K562 (cell line): ENCODE results near the gene M6PR. TPM values are rescaled to one million over a fixed set of nuclear protein-coding genes. Genes with fewer than 3 reads are reported as not detected.
"Not testable (repeated sequence)": the region's sequence is repeated elsewhere in the genome, so short reads cannot be mapped to it uniquely, and the experiment has no call there.

Experiments used
- ATAC-seq: fragments of 200-7000 bp; cut with Tn5 transposase; 3 replicates; pipeline ENCODE4 v1.9.1; 2020; ENCODE audit warnings: moderate library complexity
- BruUV-seq: library from RNA; stranded (reverse); fragments of 400-500 nt; replicated peaks from 2 replicates; lab custom pipeline; 2021; lab: Mats Ljungman, UMichigan
- CTCF ChIA-PET: fragments of 300-600 bp; formaldehyde crosslinking; extraction: SDS; loops from one replicate; lab custom pipeline; 2021; ENCODE audit warnings: low intra/inter-chr PET ratio; lab: Yijun Ruan, JAX
- POLR2A ChIA-PET: fragments of 300-600, 350-650 bp; sonication (Branson Sonifier 250); formaldehyde crosslinking; extraction: SDS; loops from one replicate; lab custom pipeline; 2021; ENCODE audit warnings: antibody characterized with exemption, inconsistent platforms; lab: Yijun Ruan, JAX
- DNase-seq, 4 experiments: peaks; one replicate each; pipeline versions ENCODE4 v3.0.0 to v3.0.0-alpha.2; 2011 to 2018; ENCODE audit warnings: low spot score in 3 of 4, mixed read lengths in 3 of 4; ENCODE audit errors: extremely low read depth in 1 of 4
- FAIRE-seq: peaks from 2 replicates; lab custom pipeline; 2011; peaks lifted over from hg19 to GRCh38; lab: Jason Lieb, UNC
- H2AFZ ChIP-seq: 2 replicates; pipeline ENCODE4 v1.6.0; 2011; ENCODE audit warnings: low read depth, low read length, control low read depth, inconsistent platforms
- H3K27ac ChIP-seq: fragments of 200-600 bp; 3 replicates; pipeline ENCODE4 v1.8.0; 2011; ENCODE audit warnings: low read depth, mild to moderate bottlenecking, control low read depth, inconsistent platforms, low read length, moderate library complexity, mixed read lengths; ENCODE audit errors: extremely low read depth
- H3K27me3 ChIP-seq, 2 experiments: fragments of 300-600 bp in 1 of 2; 2 replicates in 1 of 2; 3 replicates in 1 of 2; pipeline versions ENCODE4 v1.6.0 to v1.8.0; 2011; ENCODE audit warnings: inconsistent platforms in 2 of 2, low read length in 2 of 2, mild to moderate bottlenecking in 1 of 2, mixed read lengths in 1 of 2, moderate library complexity in 1 of 2; ENCODE audit not compliant: control insufficient read depth in 2 of 2, insufficient read depth in 2 of 2
- H3K36me3 ChIP-seq: fragments of 300-600 bp; 3 replicates; pipeline ENCODE4 v1.8.0; 2011; ENCODE audit warnings: mild to moderate bottlenecking, low read length, inconsistent platforms; ENCODE audit not compliant: control insufficient read depth, insufficient read depth
- H3K4me1 ChIP-seq, 2 experiments: fragments of 200-600 bp in 1 of 2; replicated peaks in 1 of 2; 2 replicates in 1 of 2; 3 replicates in 1 of 2; pipeline versions ENCODE4 v1.5.1 to v1.8.0; 2011; ENCODE audit warnings: inconsistent platforms in 2 of 2, low read length in 2 of 2, mild to moderate bottlenecking in 1 of 2, mixed read lengths in 1 of 2, moderate library complexity in 1 of 2; ENCODE audit not compliant: control insufficient read depth in 2 of 2, insufficient read depth in 2 of 2
- H3K4me2 ChIP-seq: 2 replicates; pipeline ENCODE4 v1.6.1; 2011; ENCODE audit warnings: low read length, control low read depth, inconsistent platforms, mixed read lengths; ENCODE audit not compliant: insufficient read depth
- H3K4me3 ChIP-seq: fragments of 200-600 bp; sonication (generic), shearing (Covaris generic); 2 replicates; pipeline ENCODE4 v1.5.1; 2016; ENCODE audit warnings: control low read depth, inconsistent platforms
- H3K79me2 ChIP-seq: fragments of 200-600 bp; 3 replicates; pipeline ENCODE4 v1.8.0; 2011; ENCODE audit warnings: low read length, inconsistent platforms; ENCODE audit not compliant: control insufficient read depth, insufficient read depth
- H3K9ac ChIP-seq, 2 experiments: 2 replicates each; pipeline versions ENCODE4 v1.6.0 to v1.6.1; 2011; ENCODE audit warnings: low read depth in 2 of 2, low read length in 2 of 2, control low read depth in 1 of 2, inconsistent platforms in 1 of 2, mild to moderate bottlenecking in 1 of 2, mixed read lengths in 1 of 2; ENCODE audit not compliant: insufficient read depth in 1 of 2
- H3K9me1 ChIP-seq: one replicate; pipeline ENCODE4 v1.6.0; 2011; ENCODE audit warnings: inconsistent platforms, mild to moderate bottlenecking, low read length, moderate library complexity; ENCODE audit not compliant: control insufficient read depth, insufficient read depth
- H3K9me3 ChIP-seq: replicated peaks from 2 replicates; pipeline ENCODE4 v1.5.1; 2011; ENCODE audit warnings: low read depth, low read length, inconsistent platforms; ENCODE audit not compliant: control insufficient read depth, insufficient read depth
- H4K20me1 ChIP-seq: replicated peaks from 2 replicates; pipeline ENCODE4 v1.6.1; 2011; ENCODE audit warnings: low read length, inconsistent platforms, mixed read lengths; ENCODE audit not compliant: control insufficient read depth, insufficient read depth
- ARID1B ChIP-seq: fragments of 450-650 bp; IDR thresholded peaks from 2 replicates; pipeline ENCODE4 v1.6.1; 2016; ENCODE audit warnings: antibody characterized with exemption, mild to moderate bottlenecking, inconsistent platforms
- CBFA2T2 ChIP-seq: fragments of 450-650 bp; conservative IDR thresholded peaks from 2 replicates; pipeline ENCODE4 v1.6.1; 2017; ENCODE audit warnings: mild to moderate bottlenecking
- CBFA2T3 ChIP-seq: fragments of 450-650 bp; IDR thresholded peaks from 2 replicates; pipeline ENCODE4 v1.6.1; 2017
- CCNT2 ChIP-seq: IDR thresholded peaks from 2 replicates; pipeline ENCODE4 v1.6.1; 2011; ENCODE audit warnings: borderline replicate concordance, low read depth, mild to moderate bottlenecking, moderate library complexity, mixed read lengths, low read length; ENCODE audit not compliant: insufficient read length; ENCODE audit errors: extremely low read depth
- DPF2 ChIP-seq: fragments of 450-650 bp; IDR thresholded peaks from 2 replicates; pipeline ENCODE4 v1.6.1; 2016
- MEIS2 ChIP-seq: fragments of 450-650 bp; IDR thresholded peaks from 2 replicates; pipeline ENCODE4 v1.6.1; 2014; ENCODE audit warnings: mild to moderate bottlenecking; ENCODE audit not compliant: partially characterized antibody
- MTA2 ChIP-seq: fragments of 450-650 bp; IDR thresholded peaks from 2 replicates; pipeline ENCODE4 v1.6.1; 2016; ENCODE audit warnings: low read depth
- SMARCA4 ChIP-seq: fragments of 450-650 bp; IDR thresholded peaks from 2 replicates; pipeline ENCODE4 v1.6.1; 2016
- SMARCE1 ChIP-seq: fragments of 450-650 bp; IDR thresholded peaks from 2 replicates; pipeline ENCODE4 v1.7.1; 2016; ENCODE audit warnings: mild to moderate bottlenecking
- TAL1 ChIP-seq: fragments of 450-650 bp; IDR thresholded peaks from 2 replicates; pipeline ENCODE4 v1.6.1; 2016; ENCODE audit warnings: mild to moderate bottlenecking
- TCF3 ChIP-seq: sonication (generic); formaldehyde crosslinking; IDR thresholded peaks from 2 replicates; pipeline ENCODE4 v1.4.0; 2020; ENCODE audit warnings: mild to moderate bottlenecking, missing genetic modification reagents
- TEAD4 ChIP-seq, 2 experiments: sonication (generic) in 1 of 2; formaldehyde crosslinking in 1 of 2; IDR thresholded peaks; 2 replicates each; pipeline versions ENCODE4 v1.6.1 to v1.8.0; 2012 to 2022; ENCODE audit warnings: borderline replicate concordance in 1 of 2, inconsistent platforms in 1 of 2, low read length in 1 of 2, mild to moderate bottlenecking in 1 of 2, missing genetic modification reagents in 1 of 2
- WGBS: fragments of 100-300 bp; shearing (Covaris generic); methylation state at CpG from one replicate; pipeline ENCODE4 v1.1.6; 2016; ENCODE audit warnings: low coverage, mixed read lengths; ENCODE audit not compliant: insufficient coverage; ENCODE audit errors: missing lambda C conversion rate; 5-methylcytosine and 5-hydroxymethylcytosine counted together
- in situ Hi-C: fragments of 300-500 bp; cut with MboI; formaldehyde crosslinking; loops from 4 replicates; pipeline ENCODE4 v1.15.0; 2018; ENCODE audit warnings: inconsistent platforms, mixed read lengths
- intact Hi-C: fragments of 100-400 bp; cut with micrococcal nuclease; formaldehyde crosslinking; loops from 2 replicates; pipeline ENCODE4 v1.14.2; 2022
- polyA plus RNA-seq, 8 experiments: library from polyadenylated mRNA; depleted of rRNA in 4 of 8; stranded (reverse) in 5 of 8; unstranded in 3 of 8; fragments of >200 nt; fragmentation: Nextera tagmentation in 2 of 8; fragmentation: Illumina TruSeq in 1 of 8; extraction: Ambion mirVana in 2 of 8; extraction: Trizol in 1 of 8; gene quantifications; 2 replicates each; pipeline versions ENCODE4 v1.2.1 to v1.2.3, GENCODE V29; 2011 to 2014; ENCODE audit warnings: inconsistent platforms in 1 of 8, missing spikeins in 1 of 8
- total RNA-seq, 7 experiments: library from RNA; depleted of rRNA in 6 of 7; stranded (reverse); fragments of >200 nt in 6 of 7; fragmentation: Illumina TruSeq in 2 of 7; extraction: Trizol in 2 of 7; gene quantifications; 2 replicates each; pipeline versions ENCODE4 v1.2.1 to v1.2.3, GENCODE V29; 2011 to 2021; ENCODE audit warnings: low replicate concordance in 1 of 7
- TF ChIP-seq, protein P1 (sequence below): fragments of 450-650 bp; IDR thresholded peaks from 2 replicates; pipeline ENCODE4 v1.6.1; 2016

Gene M6PR
- total and polyA plus RNA-seq, 9 of the 15 experiments (the other 6 are each of a cell fraction or from before 2014, with no cell fraction given), result 78.6 to 159 (median 112) TPM

DNA sequence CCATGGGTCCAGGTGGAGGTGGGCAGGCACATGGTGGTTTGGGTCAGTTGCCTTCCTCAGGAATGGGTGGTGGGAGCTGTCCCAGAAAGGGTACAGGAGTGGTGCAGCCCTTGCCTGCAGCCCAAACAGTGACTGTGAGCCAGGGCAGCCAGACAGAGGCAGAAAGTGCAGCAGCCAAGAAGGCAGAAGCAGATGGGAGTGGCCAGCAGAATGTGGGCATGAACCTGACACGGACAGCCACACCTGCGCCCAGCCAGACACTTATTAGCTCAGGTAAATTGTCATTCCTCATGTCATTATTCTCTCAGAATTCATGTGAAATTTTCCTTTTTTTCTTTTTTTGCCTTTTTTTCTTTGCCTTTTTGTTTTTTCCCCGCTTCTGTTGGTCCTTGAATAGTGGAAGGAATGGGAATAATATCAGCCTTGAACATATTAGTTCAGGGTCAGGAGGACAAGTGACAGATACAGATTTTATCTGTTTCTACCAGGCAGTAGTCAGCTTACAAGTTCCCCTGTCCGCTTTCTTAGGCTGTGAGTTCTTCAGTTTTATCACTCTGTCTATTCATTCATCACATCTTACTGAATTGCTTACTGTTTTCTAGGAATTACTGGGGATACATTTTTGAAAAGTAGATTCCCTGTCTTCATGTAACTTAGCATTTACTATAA, 18.7 kb downstream of the M6PR start:
- H3K9me3 ChIP-seq; H3K4me2 ChIP-seq; POLR2A ChIA-PET; H3K27ac ChIP-seq; TF ChIP-seq TEAD4 (CRISPR knock-in tag; IDR thresholded peaks at IDR 0.05; ENCODE audit: borderline replicate concordance): not testable (repeated sequence)
- peak; percentile 45; the same call in 1 of the 3 replicates for ATAC-seq
- TF ChIP-seq SMARCA4, result 0 out of 2 replicates have a peak, but pooled peaks have one; percentile 24
- TF ChIP-seq ARID1B, result peak; percentile 74
- peak; percentile 59 for TF ChIP-seq TEAD4 (IDR thresholded peaks at IDR 0.05; ENCODE audit: low read length)
- TF ChIP-seq SMARCE1, result peak; percentile 37; the same call in 1 of the 2 replicates
- peak; percentile 51 for TF ChIP-seq CBFA2T2
- peak; percentile 76 for TF ChIP-seq TAL1
- TF ChIP-seq CBFA2T3, result peak; percentile 72
- TF ChIP-seq MEIS2, result peak; percentile 57
- TF ChIP-seq DPF2, result peak; percentile 38; the same call in 1 of the 2 replicates
- peak; percentile 43 for TF ChIP-seq CCNT2
- TF ChIP-seq, protein P1, sequence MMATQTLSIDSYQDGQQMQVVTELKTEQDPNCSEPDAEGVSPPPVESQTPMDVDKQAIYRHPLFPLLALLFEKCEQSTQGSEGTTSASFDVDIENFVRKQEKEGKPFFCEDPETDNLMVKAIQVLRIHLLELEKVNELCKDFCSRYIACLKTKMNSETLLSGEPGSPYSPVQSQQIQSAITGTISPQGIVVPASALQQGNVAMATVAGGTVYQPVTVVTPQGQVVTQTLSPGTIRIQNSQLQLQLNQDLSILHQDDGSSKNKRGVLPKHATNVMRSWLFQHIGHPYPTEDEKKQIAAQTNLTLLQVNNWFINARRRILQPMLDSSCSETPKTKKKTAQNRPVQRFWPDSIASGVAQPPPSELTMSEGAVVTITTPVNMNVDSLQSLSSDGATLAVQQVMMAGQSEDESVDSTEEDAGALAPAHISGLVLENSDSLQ, result peak; percentile 38; the same call in 1 of the 2 replicates
- TF ChIP-seq TCF3, result peak; percentile 35; the same call in 1 of the 2 replicates
- TF ChIP-seq MTA2, result peak; percentile 51; the same call in 1 of the 2 replicates
- TF ChIP-seq, all 486 proteins: peak for 13; not testable (repeated sequence) for 473
- BruUV-seq, CTCF ChIA-PET, H3K9me1 ChIP-seq, H2AFZ ChIP-seq, H3K27me3 ChIP-seq, H3K36me3 ChIP-seq, H3K4me3 ChIP-seq, in situ Hi-C loops, intact Hi-C loops, H3K9ac ChIP-seq, H4K20me1 ChIP-seq, FAIRE-seq, H3K4me1 ChIP-seq, H3K79me2 ChIP-seq: not testable (repeated sequence)
- 47% methylated on average over 2 of the region's 4 CpGs for WGBS
- DNase-seq, result peak in 2 of 4 experiments; percentile 21 to 28
